Brain microvascular endothelial cell (primary cell): ENCODE measurements around the gene HCN2.

Source experiments
- DNase-seq: peaks from one replicate; pipeline ENCODE4 v3.0.0-alpha.2; 2020
- H3K27ac ChIP-seq: fragments of 250-450 bp; sonication (Bioruptor Pico); 2 replicates; pipeline ENCODE4 v1.5.1; 2020; ENCODE audit warnings: mild to moderate bottlenecking, moderate library complexity
- H3K27me3 ChIP-seq: fragments of 250-450 bp; sonication (Bioruptor Pico); replicated peaks from 2 replicates; pipeline ENCODE4 v1.5.1; 2020; ENCODE audit warnings: mild to moderate bottlenecking
- H3K36me3 ChIP-seq: fragments of 250-450 bp; sonication (Bioruptor Pico); replicated peaks from 2 replicates; pipeline ENCODE4 v1.5.1; 2020; ENCODE audit warnings: mild to moderate bottlenecking
- H3K4me3 ChIP-seq: 2 replicates; pipeline ENCODE4 v1.5.1; 2011; ENCODE audit warnings: low read depth, mild to moderate bottlenecking, control low read depth, low read length, moderate library complexity
- CTCF ChIP-seq: IDR thresholded peaks from 2 replicates; pipeline ENCODE4 v1.5.1; 2011; ENCODE audit warnings: low read depth, mild to moderate bottlenecking, moderate library complexity, low read length, control low read depth, inconsistent platforms; ENCODE audit errors: missing control alignments
- in situ Hi-C: cut with HindIII; loops from 2 replicates; pipeline ENCODE4 v1.10.0; 2017; ENCODE audit warnings: low sequenced_read_pairs, low pct_ligation_motif_present

HCN2 gene

DNA sequence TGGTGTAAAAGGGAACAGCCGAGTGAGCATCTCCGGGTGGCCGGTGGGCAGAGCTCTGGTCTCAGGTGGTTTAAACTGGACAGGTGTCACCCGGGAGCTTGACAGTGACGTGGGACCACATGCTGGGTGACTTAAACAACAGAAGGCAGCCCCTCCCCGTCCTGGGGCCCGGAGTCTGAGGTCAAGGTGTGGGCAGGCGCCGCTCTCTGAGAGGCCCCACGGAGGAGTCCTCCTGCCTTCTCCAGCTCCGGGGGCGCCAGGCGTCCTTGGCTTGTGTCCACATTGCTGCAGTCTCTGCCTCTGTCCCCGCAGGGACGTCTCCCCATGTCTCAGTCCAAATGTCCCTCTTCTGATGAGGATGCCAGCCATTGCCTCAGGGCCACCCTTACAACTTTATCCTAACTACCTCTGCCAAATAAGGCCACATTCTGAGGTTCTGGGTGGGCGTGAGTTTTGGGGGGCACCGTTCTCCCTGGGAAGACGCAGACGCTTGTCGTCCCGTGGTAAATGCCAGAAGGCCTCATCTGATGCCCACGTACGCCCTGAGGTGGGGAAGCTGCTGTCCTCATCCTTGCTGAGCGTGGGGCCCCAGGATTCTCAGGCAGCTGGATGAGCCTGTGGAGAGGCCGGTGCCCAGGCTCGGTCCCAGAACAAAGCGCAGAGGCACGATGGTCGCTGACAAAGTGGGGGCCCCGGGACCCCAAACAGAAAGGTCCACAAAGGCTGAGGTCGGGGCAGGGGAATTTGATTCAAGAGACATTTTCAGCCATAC, 32.9 kb upstream of the HCN2 start:
- no peak for TF ChIP-seq CTCF
- Histone ChIP-seq H3K36me3 (no peaks in the 10 kb centered on the region), H3K27ac (no peak overlapping the region), H3K4me3 (no peak overlapping the region), H3K27me3 (no peaks in the 10 kb centered on the region)
- no peak for DNase-seq
- in situ Hi-C loops, result no loop called here

DNA sequence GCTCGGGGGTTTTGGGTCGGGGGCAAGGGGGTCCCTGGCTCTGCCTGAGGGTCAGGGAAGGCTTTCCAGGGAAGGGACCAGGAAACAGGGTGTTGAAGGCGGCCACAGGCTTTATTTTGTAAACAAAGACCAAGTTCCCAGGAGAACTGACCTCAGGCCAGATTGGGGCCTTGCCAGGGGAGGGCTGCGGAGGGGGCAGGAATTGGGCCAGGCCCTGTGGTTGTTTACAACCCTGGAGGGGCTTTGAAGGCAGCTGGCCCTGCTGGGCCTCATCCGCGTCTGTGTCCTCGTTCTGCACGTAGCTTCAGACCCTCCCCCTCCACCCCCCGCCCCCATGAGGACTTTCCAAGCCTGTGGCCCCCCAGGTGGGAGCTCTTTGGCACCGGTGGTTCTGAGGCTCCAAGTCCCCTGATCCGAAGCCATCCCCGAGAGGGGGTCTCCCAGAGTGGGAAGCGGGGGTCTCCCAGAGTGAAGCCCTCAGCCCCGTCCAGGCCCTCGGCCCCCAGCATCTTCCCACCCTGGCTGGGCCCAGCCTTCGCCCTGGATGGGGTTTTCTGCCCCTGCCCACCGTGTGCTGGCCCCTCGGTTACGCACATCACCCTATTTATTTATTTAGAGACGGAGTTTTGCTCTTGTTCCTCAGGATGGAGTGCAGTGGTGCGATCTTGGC, 30.8 kb upstream of the HCN2 start:
- H3K27me3 ChIP-seq, result no peaks in the 10 kb centered on the region
- in situ Hi-C loops, result no loop called here
- no peak for DNase-seq
- H3K27ac ChIP-seq, result no peak overlapping the region
- no peaks in the 10 kb centered on the region for H3K36me3 ChIP-seq
- no peak overlapping the region for H3K4me3 ChIP-seq
- TF ChIP-seq CTCF, result no peak

- H3K4me3 ChIP-seq, result no peak overlapping the region
- in situ Hi-C loops, result no loop called here
- no peaks in the 10 kb centered on the region for H3K27me3 ChIP-seq
- TF ChIP-seq CTCF, result no peak
- no peak for DNase-seq
- no peak overlapping the region for H3K27ac ChIP-seq
- H3K36me3 ChIP-seq, result no peaks in the 10 kb centered on the region
These were observed 29.6 kb upstream of the HCN2 start for GRCh38 chr19:560121-560520.

DNA sequence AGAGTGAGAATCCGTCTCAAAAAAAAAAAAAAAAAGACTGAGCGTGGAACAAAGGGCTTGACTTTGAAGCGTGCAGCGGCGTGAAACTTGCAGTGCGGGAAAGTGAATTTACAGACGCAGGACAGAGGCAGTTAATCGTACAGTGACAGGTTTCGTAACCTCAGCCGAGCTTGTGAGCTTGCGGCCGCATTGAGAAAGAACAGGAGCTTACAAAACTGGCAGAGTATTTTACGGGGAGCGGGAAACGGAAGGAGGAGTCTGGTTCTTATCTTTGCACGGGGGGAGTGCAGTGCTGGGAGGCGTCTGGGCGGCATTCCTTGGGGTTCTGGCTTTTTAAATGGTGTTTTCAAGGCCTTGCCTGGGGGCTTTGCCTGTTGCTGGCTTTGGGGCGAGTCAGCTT, 23.3 kb upstream of the HCN2 start:
- Histone ChIP-seq H3K27ac (no peak overlapping the region), H3K4me3 (no peak overlapping the region), H3K27me3 (no peaks in the 10 kb centered on the region), H3K36me3 (no peaks in the 10 kb centered on the region)
- in situ Hi-C loops, result no loop called here
- no peak for DNase-seq
- TF ChIP-seq CTCF, result no peak

- TF ChIP-seq CTCF, result no peak
- Histone ChIP-seq H3K27ac (no peak overlapping the region), H3K4me3 (no peak overlapping the region), H3K27me3 (no peaks in the 10 kb centered on the region), H3K36me3 (no peaks in the 10 kb centered on the region)
- in situ Hi-C loops, result no loop called here
- DNase-seq, result no peak
These were observed 22.8 kb upstream of the HCN2 start for GRCh38 chr19:566844-567243.
